Thoracic aorta (tissue), 2 donors: ENCODE measurements around the gene RAPGEF2. TPM values are rescaled to one million over a fixed set of nuclear protein-coding genes. Genes with fewer than 3 reads are reported as not detected.

Source experiments
- ATAC-seq: fragments of 150-250 bp; one replicate; pipeline ENCODE4 v1.8.0; 2017; ENCODE audit warnings: low read depth; ENCODE audit not compliant: insufficient number of reproducible peaks, low FRiP score
- DNase-seq: peaks from one replicate; pipeline ENCODE4 v3.0.0-alpha.2; 2020; ENCODE audit warnings: low spot score
- H3K27ac ChIP-seq, 2 donors: fragments of 200-600 bp; sonication (generic); 1 replicate in 1 of 2; 2 replicates in 1 of 2; pipeline ENCODE4 v1.5.1; 2016; ENCODE audit warnings: mild to moderate bottlenecking in 2 of 2, moderate library complexity in 2 of 2
- H3K27me3 ChIP-seq: fragments of 200-600 bp; sonication (generic); replicated peaks from 2 replicates; pipeline ENCODE4 v1.6.0; 2016; ENCODE audit warnings: mild to moderate bottlenecking; ENCODE audit not compliant: insufficient read depth
- H3K36me3 ChIP-seq: fragments of 200-600 bp; sonication (generic); one replicate; pipeline ENCODE4 v1.5.1; 2016
- H3K4me1 ChIP-seq, 2 donors: fragments of 200-600 bp; sonication (generic); 1 replicate in 1 of 2; 2 replicates in 1 of 2; pipeline versions ENCODE4 v1.5.1 to v1.6.0; 2016; ENCODE audit warnings: low read depth in 2 of 2, mild to moderate bottlenecking in 1 of 2; ENCODE audit not compliant: control insufficient read depth in 1 of 2
- H3K4me3 ChIP-seq: fragments of 200-600 bp; sonication (generic); 2 replicates; pipeline ENCODE4 v1.5.1; 2016; ENCODE audit warnings: mild to moderate bottlenecking
- H3K9me3 ChIP-seq: fragments of 200-600 bp; sonication (generic); 2 replicates; pipeline ENCODE4 v1.5.1; 2016
- total RNA-seq, 2 donors: library from RNA; depleted of rRNA; stranded (reverse); fragments of >200 nt; gene quantifications; one replicate each; pipeline versions ENCODE4 v1.1.0 to v1.2.3, GENCODE V29; 2016
- TF ChIP-seq, protein P1 (sequence below): fragments of 200-600 bp; sonication (generic); IDR thresholded peaks from one replicate; pipeline ENCODE4 v1.5.1; 2019; ENCODE audit warnings: antibody characterized with exemption

RAPGEF2 gene, protein sequence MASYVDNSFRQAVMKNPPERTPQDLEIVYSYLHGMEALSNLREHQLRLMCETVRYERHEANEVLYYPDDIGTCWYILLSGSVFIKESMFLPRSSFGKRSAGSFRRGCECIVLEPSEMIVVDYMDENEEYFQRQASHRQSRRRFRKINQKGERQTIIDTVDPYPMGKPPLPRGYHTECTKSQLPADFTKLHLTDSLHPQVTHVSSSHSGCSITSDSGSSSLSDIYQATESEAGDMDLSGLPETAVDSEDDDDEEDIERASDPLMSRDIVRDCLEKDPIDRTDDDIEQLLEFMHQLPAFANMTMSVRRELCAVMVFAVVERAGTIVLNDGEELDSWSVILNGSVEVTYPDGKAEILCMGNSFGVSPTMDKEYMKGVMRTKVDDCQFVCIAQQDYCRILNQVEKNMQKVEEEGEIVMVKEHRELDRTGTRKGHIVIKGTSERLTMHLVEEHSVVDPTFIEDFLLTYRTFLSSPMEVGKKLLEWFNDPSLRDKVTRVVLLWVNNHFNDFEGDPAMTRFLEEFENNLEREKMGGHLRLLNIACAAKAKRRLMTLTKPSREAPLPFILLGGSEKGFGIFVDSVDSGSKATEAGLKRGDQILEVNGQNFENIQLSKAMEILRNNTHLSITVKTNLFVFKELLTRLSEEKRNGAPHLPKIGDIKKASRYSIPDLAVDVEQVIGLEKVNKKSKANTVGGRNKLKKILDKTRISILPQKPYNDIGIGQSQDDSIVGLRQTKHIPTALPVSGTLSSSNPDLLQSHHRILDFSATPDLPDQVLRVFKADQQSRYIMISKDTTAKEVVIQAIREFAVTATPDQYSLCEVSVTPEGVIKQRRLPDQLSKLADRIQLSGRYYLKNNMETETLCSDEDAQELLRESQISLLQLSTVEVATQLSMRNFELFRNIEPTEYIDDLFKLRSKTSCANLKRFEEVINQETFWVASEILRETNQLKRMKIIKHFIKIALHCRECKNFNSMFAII (N-terminal part only)
- total RNA-seq = 10 to 100 TPM; 63.0 to 63.6 TPM

DNA sequence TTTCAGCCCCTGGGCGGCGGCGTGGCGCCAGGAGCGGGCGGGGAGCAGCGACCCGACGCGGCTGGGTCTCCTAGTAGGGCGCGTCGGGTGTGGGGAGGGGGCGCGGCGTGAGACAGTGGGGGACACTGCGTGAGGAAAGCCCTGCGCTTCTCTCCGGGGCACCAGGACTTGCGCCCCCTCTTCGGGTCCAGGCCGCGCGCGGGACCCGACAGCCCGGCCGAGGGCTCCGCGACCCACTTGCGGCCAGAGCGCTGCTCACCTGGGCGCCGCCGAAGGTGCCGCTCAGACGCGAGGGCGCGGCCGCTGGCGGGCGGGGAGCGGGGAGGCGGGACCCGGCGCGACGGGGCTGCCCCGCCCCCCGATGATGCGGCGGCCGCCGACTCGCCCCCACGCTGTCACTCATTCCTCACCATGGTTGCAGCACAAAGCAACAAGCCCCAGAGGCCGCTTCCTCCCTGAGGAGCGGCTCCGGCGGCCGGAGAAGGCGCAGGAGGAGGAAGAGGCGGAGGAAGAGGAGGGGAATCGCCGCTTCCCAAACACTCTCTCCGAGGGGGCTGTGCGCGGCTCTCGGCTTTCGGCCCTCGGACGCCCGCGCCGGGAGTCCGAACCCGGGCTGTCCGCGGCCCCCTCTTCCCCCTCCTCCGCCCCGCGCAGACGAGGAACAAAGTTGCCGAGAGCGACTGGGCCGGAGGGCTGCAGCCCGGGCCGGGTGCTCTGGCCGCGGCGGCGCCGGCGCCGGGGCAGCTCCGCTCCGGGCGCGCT lies at the start of gene RAPGEF2:
RAPGEF2 (plus strand) TSS at position 458 of the 762 bp plus-strand sequence. CDS start 1,084 bp downstream, outside the sequence.
- peak within 1 kb of the TSS; percentile 81 for H3K4me3 ChIP-seq
- peak; percentile 84 for DNase-seq
- peak; percentile 86 for ATAC-seq
- H3K27ac ChIP-seq = peak within 1 kb of the TSS; percentile 88 to 96
- TF ChIP-seq, protein P1, sequence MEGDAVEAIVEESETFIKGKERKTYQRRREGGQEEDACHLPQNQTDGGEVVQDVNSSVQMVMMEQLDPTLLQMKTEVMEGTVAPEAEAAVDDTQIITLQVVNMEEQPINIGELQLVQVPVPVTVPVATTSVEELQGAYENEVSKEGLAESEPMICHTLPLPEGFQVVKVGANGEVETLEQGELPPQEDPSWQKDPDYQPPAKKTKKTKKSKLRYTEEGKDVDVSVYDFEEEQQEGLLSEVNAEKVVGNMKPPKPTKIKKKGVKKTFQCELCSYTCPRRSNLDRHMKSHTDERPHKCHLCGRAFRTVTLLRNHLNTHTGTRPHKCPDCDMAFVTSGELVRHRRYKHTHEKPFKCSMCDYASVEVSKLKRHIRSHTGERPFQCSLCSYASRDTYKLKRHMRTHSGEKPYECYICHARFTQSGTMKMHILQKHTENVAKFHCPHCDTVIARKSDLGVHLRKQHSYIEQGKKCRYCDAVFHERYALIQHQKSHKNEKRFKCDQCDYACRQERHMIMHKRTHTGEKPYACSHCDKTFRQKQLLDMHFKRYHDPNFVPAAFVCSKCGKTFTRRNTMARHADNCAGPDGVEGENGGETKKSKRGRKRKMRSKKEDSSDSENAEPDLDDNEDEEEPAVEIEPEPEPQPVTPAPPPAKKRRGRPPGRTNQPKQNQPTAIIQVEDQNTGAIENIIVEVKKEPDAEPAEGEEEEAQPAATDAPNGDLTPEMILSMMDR = no peak
- H3K4me1 ChIP-seq = peaks cover 21 to 33% of the 10 kb centered on the region in 2 donors
- no peaks in the 10 kb centered on the region for H3K36me3 ChIP-seq
- no peaks in the 10 kb centered on the region for H3K9me3 ChIP-seq
- no peaks in the 10 kb centered on the region for H3K27me3 ChIP-seq

DNA sequence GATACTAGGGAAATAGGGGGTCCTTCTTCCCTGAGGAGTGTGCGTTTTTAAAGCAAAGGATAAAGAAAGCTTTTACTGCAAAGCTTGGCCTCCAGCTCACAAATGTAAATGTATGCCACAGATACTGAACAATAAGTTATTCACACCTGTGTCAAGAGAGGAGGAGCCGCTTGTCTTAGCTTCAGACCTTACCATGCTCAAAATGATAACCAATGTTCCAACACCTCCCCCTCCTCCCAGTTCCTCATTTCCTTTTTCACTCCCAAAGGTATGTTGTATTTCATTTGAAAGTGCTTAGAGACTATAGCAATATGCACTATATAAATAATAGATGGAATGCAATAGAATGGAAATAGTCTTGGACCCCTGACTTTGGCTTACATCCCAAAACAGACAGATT lies 47.0 kb upstream of the RAPGEF2 start:
- no peak for DNase-seq
- Histone ChIP-seq H3K36me3 (no peaks in the 10 kb centered on the region), H3K4me3 (no peak overlapping the region), H3K27ac (no peak overlapping the region), H3K27me3 (no peaks in the 10 kb centered on the region), H3K4me1 (peaks cover 0 to 8% of the 10 kb centered on the region in 2 donors), H3K9me3 (no peaks in the 10 kb centered on the region)
- TF ChIP-seq, protein P1 = no peak
- ATAC-seq = no peak

DNA sequence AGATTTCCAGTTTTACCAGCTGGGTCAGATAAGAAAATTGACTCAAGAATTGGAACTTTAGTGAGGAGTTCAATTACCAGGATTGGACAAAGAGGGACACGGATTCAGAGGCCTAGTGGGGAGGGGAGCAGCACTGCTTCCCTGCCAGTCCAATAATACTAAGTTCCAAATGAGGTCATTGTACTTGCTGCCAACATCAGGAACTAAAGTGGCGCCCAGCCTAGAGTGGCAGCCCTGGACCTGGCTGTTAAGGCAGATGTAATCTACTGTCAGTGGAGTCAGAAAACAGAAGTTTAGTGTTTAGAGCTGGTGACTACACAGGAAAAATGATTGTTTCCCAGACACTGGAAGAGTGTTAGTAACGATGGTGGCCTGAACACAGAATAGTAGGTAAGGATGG lies 42.7 kb upstream of the RAPGEF2 start:
- DNase-seq (no peak), ATAC-seq (no peak)
- H3K36me3 ChIP-seq = no peaks in the 10 kb centered on the region
- no peaks in the 10 kb centered on the region for H3K9me3 ChIP-seq
- H3K27ac ChIP-seq = no peak overlapping the region
- no peaks in the 10 kb centered on the region for H3K27me3 ChIP-seq
- TF ChIP-seq, protein P1 = no peak
- H3K4me1 ChIP-seq = peaks cover 0 to 8% of the 10 kb centered on the region in 2 donors
- no peak overlapping the region for H3K4me3 ChIP-seq

DNA sequence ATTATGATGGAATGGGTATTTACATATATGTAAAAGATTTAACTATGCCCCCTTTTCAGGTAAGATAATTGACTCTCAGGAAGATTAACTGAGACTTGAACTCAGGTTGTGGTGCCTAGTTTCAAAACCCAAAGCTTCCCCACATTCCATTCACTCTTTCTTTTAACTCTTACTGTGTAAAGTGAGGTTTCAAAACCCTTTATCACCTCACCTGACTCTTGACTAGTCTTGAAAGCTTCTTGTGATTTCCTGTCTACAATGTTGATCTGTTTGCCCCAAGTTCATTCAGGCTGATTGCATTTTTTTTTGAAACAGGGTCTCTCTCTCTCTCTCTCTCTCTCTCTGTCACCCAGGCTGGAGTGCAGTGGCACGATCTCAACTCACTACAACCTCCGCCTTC lies 40.5 kb upstream of the RAPGEF2 start:
- Histone ChIP-seq H3K4me1 (peaks cover 0 to 8% of the 10 kb centered on the region in 2 donors), H3K9me3 (no peaks in the 10 kb centered on the region), H3K27ac (no peak overlapping the region), H3K4me3 (no peak overlapping the region), H3K27me3 (no peaks in the 10 kb centered on the region), H3K36me3 (no peaks in the 10 kb centered on the region)
- DNase-seq (no peak), ATAC-seq (no peak)
- TF ChIP-seq, protein P1 = no peak
